Heart right ventricle (tissue), 16 donors: ENCODE measurements around the gene ATP11A. TPM values are rescaled to one million over a fixed set of nuclear protein-coding genes. Genes with fewer than 3 reads are reported as not detected.

ENCODE experiments used
- ATAC-seq, 8 donors: fragments of 200-7000 bp; cut with Tn5 transposase; one replicate each; pipeline ENCODE4 v1.9.1; 2020; ENCODE audit warnings: mild to moderate bottlenecking in 8 of 8, moderate library complexity in 8 of 8, moderate number of reproducible peaks in 1 of 8
- DNase-seq, 2 donors: peaks; one replicate each; pipeline ENCODE4 v3.0.0-alpha.2; 2020
- H3K27ac ChIP-seq, 10 donors: fragments of 200-600 bp; sonication (generic) in 2 of 10; one replicate each; pipeline versions ENCODE4 v1.5.0 to v1.8.0; 2020 to 2022; ENCODE audit warnings: mild to moderate bottlenecking in 3 of 10
- H3K27me3 ChIP-seq, 7 donors: fragments of 200-600 bp; one replicate each; pipeline ENCODE4 v1.8.0; 2021 to 2022; ENCODE audit warnings: mild to moderate bottlenecking in 2 of 7
- H3K36me3 ChIP-seq, 9 donors: fragments of 200-600 bp; sonication (generic) in 1 of 9; one replicate each; pipeline versions ENCODE4 v1.5.0 to v1.8.0; 2020 to 2022; ENCODE audit warnings: mild to moderate bottlenecking in 2 of 9
- H3K4me1 ChIP-seq, 9 donors: fragments of 200-600 bp; sonication (generic) in 1 of 9; one replicate each; pipeline versions ENCODE4 v1.5.0 to v1.8.0; 2020 to 2022; ENCODE audit warnings: mild to moderate bottlenecking in 4 of 9
- H3K4me3 ChIP-seq, 10 donors: fragments of 200-600 bp; sonication (generic) in 2 of 10; one replicate each; pipeline versions ENCODE4 v1.5.0 to v1.8.0; 2020 to 2022; ENCODE audit warnings: mild to moderate bottlenecking in 7 of 10, moderate library complexity in 2 of 10
- H3K9me3 ChIP-seq, 11 donors: fragments of 200-600 bp in 10 of 11; sonication (generic) in 2 of 11; one replicate each; pipeline versions ENCODE4 v1.5.0 to v1.8.0; 2013 to 2022; ENCODE audit warnings: mild to moderate bottlenecking in 2 of 11, control low read depth in 1 of 11, moderate library complexity in 1 of 11
- CTCF ChIP-seq, 9 donors: fragments of 200-600 bp; sonication (generic) in 2 of 9; IDR thresholded peaks; one replicate each; pipeline versions ENCODE4 v1.5.0 to v1.8.0; 2021 to 2022; ENCODE audit warnings: antibody characterized with exemption in 9 of 9, mild to moderate bottlenecking in 5 of 9, moderate library complexity in 1 of 9
- WGBS, 2 donors: extraction: QIAGEN DNeasy Blood & Tissue Kit; methylation state at CpG; one replicate each; pipeline ENCODE4 v1.1.7; 2013; ENCODE audit warnings: inconsistent platforms in 1 of 2; 5-methylcytosine and 5-hydroxymethylcytosine counted together
- intact Hi-C, 10 donors: fragments of 100-400 bp; cut with DNase I; formaldehyde crosslinking; loops; one replicate each; pipeline versions ENCODE4 v1.11.1 to v1.14.2; 2022
- polyA plus RNA-seq, 2 donors: library from polyadenylated mRNA; stranded (reverse); fragments of 200-250 nt; gene quantifications; one replicate each; pipeline ENCODE4 v1.2.3, GENCODE V29; 2013
- total RNA-seq, 10 donors: library from RNA; stranded (reverse); fragmentation: NEBNext Ultra II Directional in 3 of 10; extraction: Animal tissue kit (Norgen Biotek cat#: 25700) in 3 of 10; gene quantifications; one replicate each; pipeline versions ENCODE4 v1.2.1 to v1.2.4, GENCODE V29; 2021 to 2023
- donor health status: Arrhythmogenic right ventricular cardiomyopathy.
- donor health status: ischemic (EF 13 %, LVEDD 7.1; RV severe dilation, severe dysfunction).
- donor health status: healthy with polysubstance abuse.
- donor health status: DM: no; HTN: yes; CAD: no.
- donor health status: DM: no; HTN: no; CAD: no.
- donor health status: ischemic (EF 25% LVEDD 6.9; RV normal size, moderate dysfunction).
- donor health status: ischemic (EF 25% LVEDD 5.7; RV mildly dilated, moderate dysfunction).
- donor health status: healthy.
- donor health status: DM: yes; HTN: yes; CAD: no.
- donor health status: Ischemic cardiomyopathy.
- donor health status: ischemic (EF 35%, LVEDD 5.7; RV mildly dilated, moderate dysfunction).
- donor health status: nonischemic (EF 11% LVEDD 7.7; RV severe dilation, severe dysfunction).
- donor health status: DM: yes; HTN: yes; CAD: no.
- donor health status: PGD.
- donor health status: ischemic (EF 29% LVEDD 5.4; RV normal size, mild dysfunction).
- donor health status: nonischemic (EF 23%, LVEDD 6.1; RV moderate dilation, normal function).

The ATP11A gene
- total and polyA plus RNA-seq, 12 donors: 20.0 to 164 (median 107) TPM

- no peaks in the 10 kb centered on the region for H3K9me3 ChIP-seq
- peak overlapping the region in 7 of 10 donors; percentile 9 to 74 (median 55) for H3K27ac ChIP-seq
- TF ChIP-seq CTCF (IDR thresholded peaks at IDR 0.05): no peak
- intact Hi-C loops: loop anchor here in 1 of 10 donors (5.0 kb wide), 1 partner anchor 37 kb away; no protein-coding TSS in a partner anchor
- 60 to 68% methylated on average over 18 of the region's 18 CpGs for WGBS, 2 donors
- H3K36me3 ChIP-seq: peaks cover 0 to 8% (median 0%) of the 10 kb centered on the region in 9 donors
- no peak overlapping the region for H3K4me3 ChIP-seq
- ATAC-seq: peak in 5 of 8 donors; percentile 4 to 57 (median 43)
- no peaks in the 10 kb centered on the region for H3K27me3 ChIP-seq
- no peak for DNase-seq
- H3K4me1 ChIP-seq: peaks cover 15 to 63% (median 38%) of the 10 kb centered on the region in 9 donors
These were observed 79.8 kb downstream of the ATP11A start for GRCh38 chr13:112769615-112770014.

GRCh38 chr13:112770504-112770903 lies 80.7 kb downstream of the ATP11A start:
- WGBS, 2 donors: 54 to 66% methylated on average over 26 of the region's 26 CpGs
- Histone ChIP-seq H3K9me3 (no peaks in the 10 kb centered on the region), H3K4me1 (peaks cover 15 to 70% (median 38%) of the 10 kb centered on the region in 9 donors), H3K4me3 (no peak overlapping the region), H3K27me3 (no peaks in the 10 kb centered on the region), H3K27ac (peak overlapping the region in 8 of 10 donors; percentile 57 to 77 (median 70)), H3K36me3 (peaks cover 0 to 8% (median 0%) of the 10 kb centered on the region in 9 donors)
- ATAC-seq (peak; percentile 17 to 77 (median 60)), DNase-seq (no peak)
- intact Hi-C loops: loop anchor here in 1 of 10 donors (5.0 kb wide), 1 partner anchor 38 kb away; no protein-coding TSS in a partner anchor
- TF ChIP-seq CTCF (IDR thresholded peaks at IDR 0.05): no peak

- no peaks in the 10 kb centered on the region for H3K27me3 ChIP-seq
- H3K27ac ChIP-seq: peak overlapping the region in 9 of 10 donors; percentile 22 to 77 (median 69)
- 69 to 81% methylated on average over 20 of the region's 20 CpGs for WGBS, 2 donors
- TF ChIP-seq CTCF (IDR thresholded peaks at IDR 0.05): no peak
- intact Hi-C loops: loop anchor here in 1 of 10 donors (5.0 kb wide), 1 partner anchor 39 kb away; no protein-coding TSS in a partner anchor
- peaks cover 15 to 76% (median 38%) of the 10 kb centered on the region in 9 donors for H3K4me1 ChIP-seq
- H3K4me3 ChIP-seq: no peak overlapping the region
- ATAC-seq: peak in 4 of 8 donors; percentile 17 to 48 (median 27)
- no peak for DNase-seq
- H3K36me3 ChIP-seq: peaks cover 0 to 8% (median 0%) of the 10 kb centered on the region in 9 donors
- H3K9me3 ChIP-seq: no peaks in the 10 kb centered on the region
These were observed 81.5 kb downstream of the ATP11A start for GRCh38 chr13:112771139-112771876.

- Histone ChIP-seq H3K9me3 (no peaks in the 10 kb centered on the region), H3K27me3 (no peaks in the 10 kb centered on the region), H3K4me1 (peaks cover 15 to 81% (median 42%) of the 10 kb centered on the region in 9 donors), H3K36me3 (peaks cover 0 to 8% (median 0%) of the 10 kb centered on the region in 9 donors), H3K27ac (peak overlapping the region in 9 of 10 donors; percentile 22 to 77 (median 69)), H3K4me3 (no peak overlapping the region)
- WGBS, 2 donors: 53 to 69% methylated on average over 18 of the region's 18 CpGs
- no peak for DNase-seq
- no peak for ATAC-seq
- intact Hi-C loops: loop anchor here in 1 of 10 donors (5.0 kb wide), 1 partner anchor 40 kb away; no protein-coding TSS in a partner anchor
- TF ChIP-seq CTCF (IDR thresholded peaks at IDR 0.05): no peak
These were observed 82.2 kb downstream of the ATP11A start for GRCh38 chr13:112771877-112772538.
